ENCODE measurements around the gene NXPH4.

Gene NXPH4

DNA sequence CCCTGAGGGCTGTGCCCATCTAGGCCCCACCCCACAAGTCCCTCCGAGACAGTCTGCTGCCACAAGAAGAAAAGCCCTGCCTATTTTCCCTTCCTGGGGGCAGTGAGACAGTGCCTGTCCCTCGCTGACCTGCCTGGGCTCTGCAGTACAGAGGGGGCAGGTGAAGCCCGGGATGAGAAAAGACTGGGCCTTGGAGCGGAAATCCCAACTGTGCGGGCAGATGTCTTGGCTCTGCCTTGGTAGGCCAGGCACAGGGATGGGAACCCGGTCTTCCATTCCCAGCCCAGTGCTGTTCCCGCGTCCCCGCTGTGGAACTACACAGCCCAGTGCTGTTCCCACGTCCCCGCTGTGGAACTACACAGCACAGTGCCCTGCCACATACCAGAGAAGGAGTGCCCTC lies 12.8 kb upstream of the NXPH4 start:
- DNase-seq (ENCODE audit: low read depth in 2 of 2), result no peak

DNA sequence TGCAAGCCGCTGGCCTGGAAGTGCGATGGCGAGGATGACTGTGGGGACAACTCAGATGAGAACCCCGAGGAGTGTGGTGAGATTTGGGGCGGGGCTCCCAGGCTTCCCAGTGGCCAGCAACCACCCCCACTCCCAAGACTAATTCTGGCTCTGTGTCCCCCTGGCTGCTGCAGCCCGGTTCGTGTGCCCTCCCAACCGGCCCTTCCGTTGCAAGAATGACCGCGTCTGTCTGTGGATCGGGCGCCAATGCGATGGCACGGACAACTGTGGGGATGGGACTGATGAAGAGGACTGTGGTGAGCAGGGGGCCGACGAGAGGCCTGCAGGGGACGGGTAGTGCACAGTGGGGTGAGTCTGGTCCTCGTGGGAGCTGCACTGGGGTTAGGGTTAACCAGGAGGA lies 12.1 kb upstream of the NXPH4 start:
- DNase-seq (ENCODE audit: low read depth in 2 of 2), result no peak

GRCh38 chr12:57205186-57205585 lies 11.4 kb upstream of the NXPH4 start:
- DNase-seq (ENCODE audit: low read depth in 2 of 2), result no peak

GRCh38 chr12:57205931-57206330 lies 10.7 kb upstream of the NXPH4 start:
- no peak for DNase-seq (ENCODE audit: low read depth in 2 of 2)

- no peak for DNase-seq (ENCODE audit: low read depth in 2 of 2)
Observed at GRCh38 chr12:57207731-57208630, 8.6 kb upstream of the NXPH4 start.

- no peak for DNase-seq (ENCODE audit: low read depth in 2 of 2)
Observed at GRCh38 chr12:57208631-57209282, 7.8 kb upstream of the NXPH4 start.

GRCh38 chr12:57209916-57210315 lies 6.7 kb upstream of the NXPH4 start:
- no peak for DNase-seq (ENCODE audit: low read depth in 2 of 2)

DNA sequence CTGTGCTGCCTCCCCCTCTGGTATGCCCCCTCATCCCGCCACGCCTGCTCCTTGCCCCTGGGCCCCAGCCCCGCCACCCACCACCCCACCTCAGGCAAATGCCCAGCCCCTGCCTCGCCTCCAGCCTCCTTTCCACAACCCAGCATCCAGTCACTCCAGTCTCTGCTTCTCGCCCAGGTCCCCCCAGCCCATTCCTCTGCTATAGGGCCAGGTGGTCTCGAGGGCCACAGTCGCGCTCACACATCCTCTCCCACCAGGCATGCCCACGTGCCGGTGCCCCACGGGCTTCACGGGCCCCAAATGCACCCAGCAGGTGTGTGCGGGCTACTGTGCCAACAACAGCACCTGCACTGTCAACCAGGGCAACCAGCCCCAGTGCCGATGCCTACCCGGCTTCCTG lies 6.1 kb upstream of the NXPH4 start:
- DNase-seq (ENCODE audit: low read depth in 2 of 2), result no peak

DNA sequence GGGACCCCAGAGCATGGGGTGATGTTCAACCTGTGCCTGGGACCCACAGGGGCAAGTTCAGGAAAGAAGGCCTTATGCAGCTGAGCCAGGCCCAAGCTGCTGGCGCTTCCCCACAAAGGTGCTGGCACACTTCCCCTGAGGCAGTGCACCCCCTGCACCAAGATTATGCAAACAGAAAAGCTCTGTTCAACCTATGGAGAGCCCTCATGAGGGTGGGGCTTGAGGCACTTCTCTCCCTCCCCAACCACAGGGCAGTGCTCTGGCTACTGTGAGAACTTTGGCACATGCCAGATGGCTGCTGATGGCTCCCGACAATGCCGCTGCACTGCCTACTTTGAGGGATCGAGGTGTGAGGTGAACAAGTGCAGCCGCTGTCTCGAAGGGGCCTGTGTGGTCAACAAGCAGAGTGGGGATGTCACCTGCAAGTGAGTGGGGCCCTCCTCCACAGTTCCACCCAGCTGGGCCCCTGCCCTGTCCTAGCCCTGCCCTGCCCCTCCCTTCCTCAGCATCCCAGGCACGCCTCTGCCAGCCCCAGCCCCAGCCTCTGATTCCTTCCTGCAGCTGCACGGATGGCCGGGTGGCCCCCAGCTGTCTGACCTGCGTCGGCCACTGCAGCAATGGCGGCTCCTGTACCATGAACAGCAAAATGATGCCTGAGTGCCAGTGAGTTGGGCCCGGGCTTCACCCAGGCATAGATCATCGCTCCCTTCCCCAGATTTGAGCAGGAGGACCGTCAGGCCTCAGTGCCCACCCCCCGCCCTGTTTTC lies 5.5 kb upstream of the NXPH4 start:
- no peak for DNase-seq (ENCODE audit: low read depth in 2 of 2)

DNA sequence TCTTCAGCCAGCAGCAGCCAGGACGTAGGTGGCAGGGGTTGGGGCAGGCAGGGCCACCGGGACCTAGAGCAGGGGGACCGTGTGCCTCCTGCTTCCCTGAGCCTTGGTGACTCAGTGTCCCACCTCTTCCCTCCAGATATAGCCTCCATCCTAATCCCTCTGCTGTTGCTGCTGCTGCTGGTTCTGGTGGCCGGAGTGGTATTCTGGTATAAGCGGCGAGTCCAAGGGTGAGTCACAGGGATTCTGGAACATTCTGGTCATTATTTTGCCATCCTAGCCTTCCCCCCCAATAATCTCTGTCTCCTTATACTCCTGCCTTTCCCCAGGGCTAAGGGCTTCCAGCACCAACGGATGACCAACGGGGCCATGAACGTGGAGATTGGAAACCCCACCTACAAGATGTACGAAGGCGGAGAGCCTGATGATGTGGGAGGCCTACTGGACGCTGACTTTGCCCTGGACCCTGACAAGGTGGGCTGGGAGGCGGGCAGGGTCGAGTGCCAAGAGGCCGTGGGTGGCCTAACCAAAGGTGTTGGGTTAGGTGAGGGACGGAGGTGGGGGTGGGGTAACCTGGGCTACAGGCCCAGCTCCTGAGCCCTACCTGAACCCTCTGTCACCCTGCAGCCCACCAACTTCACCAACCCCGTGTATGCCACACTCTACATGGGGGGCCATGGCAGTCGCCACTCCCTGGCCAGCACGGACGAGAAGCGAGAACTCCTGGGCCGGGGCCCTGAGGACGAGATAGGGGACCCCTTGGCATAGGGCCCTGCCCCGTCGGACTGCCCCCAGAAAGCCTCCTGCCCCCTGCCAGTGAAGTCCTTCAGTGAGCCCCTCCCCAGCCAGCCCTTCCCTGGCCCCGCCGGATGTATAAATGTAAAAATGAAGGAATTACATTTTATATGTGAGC lies 4.5 kb upstream of the NXPH4 start:
- DNase-seq (ENCODE audit: low read depth in 2 of 2), result no peak

- no peak for DNase-seq (ENCODE audit: low read depth in 2 of 2)
Observed at GRCh38 chr12:57212701-57213057, 3.9 kb upstream of the NXPH4 start.

DNA sequence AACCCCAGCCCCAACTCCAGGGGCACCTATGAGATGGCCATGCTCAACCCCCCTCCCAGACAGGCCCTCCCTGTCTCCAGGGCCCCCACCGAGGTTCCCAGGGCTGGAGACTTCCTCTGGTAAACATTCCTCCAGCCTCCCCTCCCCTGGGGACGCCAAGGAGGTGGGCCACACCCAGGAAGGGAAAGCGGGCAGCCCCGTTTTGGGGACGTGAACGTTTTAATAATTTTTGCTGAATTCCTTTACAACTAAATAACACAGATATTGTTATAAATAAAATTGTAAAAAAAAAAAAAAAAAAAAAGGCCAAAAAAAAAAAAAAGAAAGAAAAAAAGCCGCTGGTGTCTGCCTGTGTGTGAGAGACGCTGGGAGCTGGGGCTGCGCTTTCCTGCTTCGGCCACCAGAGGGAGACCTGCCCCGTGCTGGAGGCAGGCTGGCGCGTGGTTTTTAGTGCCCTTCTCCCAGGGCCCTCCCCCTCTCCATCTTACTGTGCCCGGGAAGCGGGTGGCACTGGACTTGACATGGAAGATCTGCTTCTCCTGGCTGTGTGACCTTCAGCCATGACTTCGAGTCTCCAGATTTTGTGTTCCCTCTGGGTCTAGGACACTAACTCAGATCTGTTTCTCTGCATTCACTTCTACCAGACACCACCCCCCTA lies 3.4 kb upstream of the NXPH4 start:
- peak; percentile 69 to 71 for DNase-seq (ENCODE audit: low read depth in 2 of 2)

GRCh38 chr12:57213763-57214397 lies 2.7 kb upstream of the NXPH4 start:
- no peak for DNase-seq (ENCODE audit: low read depth in 2 of 2)

- DNase-seq (ENCODE audit: low read depth in 2 of 2), result peak; percentile 47 to 51
Observed at GRCh38 chr12:57214398-57214781, 2.2 kb upstream of the NXPH4 start.

DNA sequence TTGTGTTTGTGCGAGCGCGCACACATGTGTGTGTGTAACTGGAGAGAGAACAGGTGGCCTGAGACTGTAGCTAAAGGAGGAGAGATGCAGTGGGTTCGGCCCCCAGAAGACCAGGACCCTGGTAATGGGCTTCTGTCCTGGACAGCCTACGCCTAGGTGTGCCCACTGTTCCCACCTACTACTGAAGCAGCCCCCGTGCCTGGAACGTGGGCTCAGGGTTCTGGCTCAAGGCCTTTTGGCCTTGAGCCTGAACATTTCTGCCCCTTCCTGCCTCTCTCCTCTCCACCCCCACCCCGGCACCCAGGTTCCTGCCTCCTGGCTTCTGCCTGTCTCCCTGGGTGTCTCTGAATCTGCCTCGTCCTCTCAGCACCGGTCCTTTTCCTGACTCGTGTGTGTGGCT lies 1.5 kb upstream of the NXPH4 start:
- no peak for DNase-seq (ENCODE audit: low read depth in 2 of 2)

DNA sequence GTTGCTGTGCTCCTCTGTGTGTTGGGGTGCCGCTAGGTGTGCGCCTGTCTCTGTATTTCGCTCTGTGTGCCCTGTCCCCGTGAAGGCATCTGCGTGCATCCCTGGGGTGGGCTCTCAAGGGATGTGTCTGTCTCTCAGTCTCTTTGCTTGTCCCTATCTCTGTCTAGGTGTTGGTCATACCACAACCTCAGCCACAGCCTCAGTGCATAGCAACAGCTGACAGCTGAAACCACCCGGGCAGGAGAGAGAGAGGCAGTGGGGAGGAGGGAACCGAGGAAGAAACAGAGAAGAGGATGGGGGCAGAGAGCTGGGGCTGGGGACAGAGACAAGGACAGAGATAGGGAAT lies 953 bp upstream of the NXPH4 start:
- DNase-seq (ENCODE audit: low read depth in 2 of 2), result no peak

DNA sequence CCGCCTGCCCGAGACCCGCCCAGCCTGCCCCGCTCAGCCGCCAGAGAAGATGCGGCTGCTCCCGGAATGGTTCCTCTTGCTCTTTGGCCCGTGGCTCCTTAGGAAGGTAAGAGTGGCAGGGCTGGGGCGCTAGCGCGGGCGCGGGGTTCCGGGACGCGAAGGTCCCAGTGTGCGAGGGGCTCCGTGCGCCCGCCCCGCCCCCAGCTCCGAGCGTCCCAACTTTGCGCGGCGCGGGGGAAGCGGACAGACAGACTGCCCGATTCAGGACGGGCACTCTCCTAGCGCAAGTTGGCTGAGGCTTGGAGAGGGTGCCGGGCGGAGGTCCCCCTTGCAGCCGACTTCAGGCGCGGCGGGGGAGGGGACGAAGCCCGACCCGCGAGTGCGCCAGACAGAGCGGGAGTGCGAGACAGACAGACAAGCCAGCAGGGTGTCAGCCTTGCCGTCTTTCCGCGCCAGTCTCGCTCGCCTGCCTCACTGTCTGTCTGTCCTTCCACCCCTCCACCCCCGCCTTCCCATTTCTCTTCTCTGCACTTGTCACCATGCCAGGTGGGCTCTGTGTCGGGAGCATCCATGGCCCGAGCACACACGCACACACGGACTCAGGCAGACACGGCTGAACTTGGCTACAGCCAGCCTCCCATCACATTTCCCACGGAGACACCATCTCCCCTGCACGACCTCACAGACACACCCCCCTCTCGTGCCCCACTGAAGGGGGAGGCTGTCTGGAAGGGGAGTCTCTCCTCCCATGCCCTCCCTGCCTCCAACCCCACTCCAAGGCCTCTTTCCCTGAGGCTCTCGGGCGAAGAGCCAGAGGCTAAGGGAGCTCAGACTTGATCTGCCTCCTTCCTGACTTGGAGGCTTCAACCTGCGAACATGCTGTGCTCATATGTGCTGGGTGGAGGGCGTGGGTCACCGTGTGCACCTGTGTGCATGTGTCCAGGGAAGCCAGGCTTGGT lies 606 bp downstream of the NXPH4 start:
- no peak for DNase-seq (ENCODE audit: low read depth in 2 of 2)

GRCh38 chr12:57218030-57218853 lies 1.6 kb downstream of the NXPH4 start:
- no peak for DNase-seq (ENCODE audit: low read depth in 2 of 2)

All from activated CD8-positive, alpha-beta memory T cell treated with anti-CD3 and anti-CD28 coated beads for 4 hours (primary cell).